HepG2 (cell line): Measurements from ENCODE around the gene CAST. TPM values are rescaled to one million over a fixed set of nuclear protein-coding genes. Genes with fewer than 3 reads are reported as not detected.

Experiments
- ATAC-seq: fragments of 200-7000 bp; cut with Tn5 transposase; 3 replicates; pipeline ENCODE4 v1.9.1; 2020; ENCODE audit warnings: mild to moderate bottlenecking, moderate library complexity
- BruUV-seq: library from RNA; stranded (reverse); fragments of 400-500 nt; replicated peaks from 2 replicates; lab custom pipeline; 2021; lab: Mats Ljungman, UMichigan
- CTCF ChIA-PET: fragments of 300-600 bp; formaldehyde crosslinking; extraction: SDS; loops from one replicate; lab custom pipeline; 2021; ENCODE audit warnings: low total read pairs, inconsistent platforms, low intra/inter-chr PET ratio; lab: Yijun Ruan, JAX
- POLR2A ChIA-PET: fragments of 350-600 bp; sonication (Branson Sonifier 250); formaldehyde crosslinking; loops from one replicate; lab custom pipeline; 2020; ENCODE audit warnings: antibody characterized with exemption, inconsistent platforms; lab: Yijun Ruan, JAX
- DNase-seq: peaks from one replicate; pipeline ENCODE4 v3.0.0-alpha.2; 2015; ENCODE audit warnings: low spot score
- FAIRE-seq: peaks from 3 replicates; lab custom pipeline; 2011; peaks lifted over from hg19 to GRCh38; lab: Jason Lieb, UNC
- H2AFZ ChIP-seq: one replicate; pipeline ENCODE4 v1.6.1; 2011; ENCODE audit warnings: low read length, inconsistent platforms
- H3K27ac ChIP-seq: fragments of 300-600 bp; 3 replicates; pipeline ENCODE4 v1.8.0; 2011; ENCODE audit warnings: mixed run types, mild to moderate bottlenecking, mixed read lengths, low read length, inconsistent platforms; ENCODE audit not compliant: insufficient read depth; ENCODE audit errors: extremely low read length
- H3K27me3 ChIP-seq, 2 experiments: fragments of 200-600 bp in 1 of 2; 2 replicates in 1 of 2; 3 replicates in 1 of 2; pipeline versions ENCODE4 v1.6.0 to v1.8.0; 2011; ENCODE audit warnings: low read length in 2 of 2, mild to moderate bottlenecking in 2 of 2, moderate library complexity in 2 of 2, inconsistent platforms in 1 of 2; ENCODE audit not compliant: insufficient read depth in 2 of 2, control insufficient read depth in 1 of 2
- H3K36me3 ChIP-seq, 2 experiments: fragments of 200-600 bp in 1 of 2; replicated peaks in 1 of 2; 2 replicates in 1 of 2; 3 replicates in 1 of 2; pipeline versions ENCODE4 v1.5.1 to v1.8.0; 2011; ENCODE audit warnings: low read length in 2 of 2, inconsistent platforms in 1 of 2; ENCODE audit not compliant: insufficient read depth in 2 of 2, control insufficient read depth in 1 of 2
- H3K4me1 ChIP-seq: 2 replicates; pipeline ENCODE4 v1.5.1; 2012; ENCODE audit warnings: low read length, inconsistent platforms; ENCODE audit not compliant: insufficient read depth
- H3K4me2 ChIP-seq: 2 replicates; pipeline ENCODE4 v1.6.0; 2011; ENCODE audit warnings: low read depth, low read length, inconsistent platforms
- H3K4me3 ChIP-seq, 3 experiments: fragments of 200-600 bp in 1 of 3; sonication (generic), shearing (Covaris generic) in 1 of 3; replicated peaks in 1 of 3; 2 replicates each; pipeline ENCODE4 v1.5.1; 2011 to 2016; ENCODE audit warnings: low read length in 3 of 3, inconsistent platforms in 2 of 3, low read depth in 2 of 3, mild to moderate bottlenecking in 2 of 3, control low read depth in 1 of 3, mixed read lengths in 1 of 3; ENCODE audit not compliant: insufficient read depth in 1 of 3
- H3K79me2 ChIP-seq: one replicate; pipeline ENCODE4 v1.6.1; 2011; ENCODE audit warnings: low read length, inconsistent platforms; ENCODE audit not compliant: insufficient read depth
- H3K9ac ChIP-seq: 2 replicates; pipeline ENCODE4 v1.6.0; 2011; ENCODE audit warnings: mild to moderate bottlenecking, low read depth, low read length, inconsistent platforms; ENCODE audit not compliant: insufficient read depth
- H3K9me3 ChIP-seq: 2 replicates; pipeline ENCODE4 v1.5.1; 2012; ENCODE audit warnings: mild to moderate bottlenecking, low read length
- H4K20me1 ChIP-seq: 2 replicates; pipeline ENCODE4 v1.6.0; 2011; ENCODE audit warnings: inconsistent platforms, mild to moderate bottlenecking, low read length, moderate library complexity; ENCODE audit not compliant: insufficient read depth
- AFF4 ChIP-seq: sonication (generic); formaldehyde crosslinking; IDR thresholded peaks from 2 replicates; pipeline ENCODE4 v1.4.0; 2020; ENCODE audit warnings: missing genetic modification reagents
- CCAR2 ChIP-seq: fragments of 200-400 bp; formaldehyde crosslinking; optimal IDR thresholded peaks from 2 replicates; pipeline ENCODE3; 2018; ENCODE audit warnings: low read depth, mild to moderate bottlenecking, low read length, moderate library complexity
- CERS6 ChIP-seq: sonication (generic); formaldehyde crosslinking; IDR thresholded peaks from 2 replicates; pipeline ENCODE4 v1.5.0; 2020; ENCODE audit warnings: missing genetic modification reagents
- KDM3A ChIP-seq: IDR thresholded peaks from 2 replicates; pipeline ENCODE4 v1.6.1; 2018; ENCODE audit warnings: low read depth, missing compliant biosample characterization
- KLF15 ChIP-seq: sonication (generic); formaldehyde crosslinking; IDR thresholded peaks from 2 replicates; pipeline ENCODE4 v1.8.1; 2023; ENCODE audit warnings: borderline replicate concordance, mild to moderate bottlenecking, inconsistent platforms, missing genetic modification reagents, mixed read lengths
- MXD3 ChIP-seq: IDR thresholded peaks from 2 replicates; pipeline ENCODE4 v1.6.1; 2016; ENCODE audit warnings: mild to moderate bottlenecking, missing biosample characterization, missing genetic modification reagents
- PATZ1 ChIP-seq: sonication (generic); formaldehyde crosslinking; IDR thresholded peaks from 2 replicates; pipeline ENCODE4 v1.4.0; 2020; ENCODE audit warnings: missing genetic modification reagents
- RBFOX2 ChIP-seq: fragments of 200-400 bp; formaldehyde crosslinking; IDR thresholded peaks from 2 replicates; pipeline ENCODE4 v1.6.1; 2017; ENCODE audit warnings: low read depth, mild to moderate bottlenecking, low read length
- SKI ChIP-seq: fragments of 450-650 bp; IDR thresholded peaks from one replicate; pipeline ENCODE4 v1.6.1; 2018; ENCODE audit warnings: mild to moderate bottlenecking; ENCODE audit not compliant: partially characterized antibody
- ZBTB34 ChIP-seq: sonication (generic); formaldehyde crosslinking; IDR thresholded peaks from 2 replicates; pipeline ENCODE4 v1.8.0; 2022; ENCODE audit warnings: mild to moderate bottlenecking, missing genetic modification reagents
- ZFP41 ChIP-seq: sonication (generic); formaldehyde crosslinking; IDR thresholded peaks from 2 replicates; pipeline ENCODE4 v1.4.0; 2020; ENCODE audit warnings: mild to moderate bottlenecking, missing genetic modification reagents, borderline replicate concordance
- ZNF552 ChIP-seq: sonication (generic); formaldehyde crosslinking; IDR thresholded peaks from 2 replicates; pipeline ENCODE4 v1.9.0; 2022; ENCODE audit warnings: missing genetic modification reagents, mild to moderate bottlenecking, borderline replicate concordance
- ZNF569 ChIP-seq: sonication (generic); formaldehyde crosslinking; IDR thresholded peaks from 2 replicates; pipeline ENCODE4 v1.5.0; 2020; ENCODE audit warnings: mild to moderate bottlenecking, missing genetic modification reagents, moderate library complexity, borderline replicate concordance
- ZNF674 ChIP-seq: sonication (generic); formaldehyde crosslinking; IDR thresholded peaks from 2 replicates; pipeline ENCODE4 v1.5.0; 2020; ENCODE audit warnings: low read depth, mild to moderate bottlenecking, missing genetic modification reagents
- WGBS: methylation state at CpG from one replicate; pipeline ENCODE4 v1.1.6; 2017; ENCODE audit warnings: low lambda C conversion rate; 5-methylcytosine and 5-hydroxymethylcytosine counted together
- in situ Hi-C: cut with HindIII; loops from 2 replicates; pipeline ENCODE4 v1.10.0; 2017; ENCODE audit warnings: low pct_unique_long_range_greater_than_20kb; ENCODE audit not compliant: extremely low pct_ligation_motif_present
- intact Hi-C: fragments of 100-400 bp; cut with micrococcal nuclease; formaldehyde crosslinking; loops from one replicate; pipeline ENCODE4 v1.10.0; 2022; ENCODE audit not compliant: unreplicated experiment
- polyA plus RNA-seq, 8 experiments: library from polyadenylated mRNA; depleted of rRNA in 3 of 8; stranded (reverse) in 7 of 8; unstranded in 1 of 8; fragments of >200 nt; fragmentation: Illumina TruSeq in 4 of 8; extraction: Trizol in 4 of 8; gene quantifications; 2 replicates each; pipeline versions ENCODE4 v1.2.1 to v1.2.3, GENCODE V29; 2011 to 2016; ENCODE audit warnings: low read depth in 4 of 8, missing spikeins in 1 of 8, mixed read lengths in 1 of 8; ENCODE audit not compliant: insufficient read depth in 1 of 8
- total RNA-seq, 5 experiments: library from RNA; depleted of rRNA; stranded (reverse); fragments of >200 nt; fragmentation: Illumina TruSeq; extraction: Trizol; gene quantifications; 2 replicates each; pipeline ENCODE4 v1.2.3, GENCODE V29; 2016; ENCODE audit warnings: low read depth in 1 of 5
- TF ChIP-seq, protein P1 (sequence below): sonication (generic); formaldehyde crosslinking; conservative IDR thresholded peaks from 2 replicates; pipeline ENCODE4 v1.4.0; 2020; ENCODE audit warnings: missing genetic modification reagents

CAST gene
- total and polyA plus RNA-seq, 2 of the 13 experiments (the other 11 are each of a cell fraction or from before 2014, with no cell fraction given), result 42.1 to 67.6 TPM

DNA sequence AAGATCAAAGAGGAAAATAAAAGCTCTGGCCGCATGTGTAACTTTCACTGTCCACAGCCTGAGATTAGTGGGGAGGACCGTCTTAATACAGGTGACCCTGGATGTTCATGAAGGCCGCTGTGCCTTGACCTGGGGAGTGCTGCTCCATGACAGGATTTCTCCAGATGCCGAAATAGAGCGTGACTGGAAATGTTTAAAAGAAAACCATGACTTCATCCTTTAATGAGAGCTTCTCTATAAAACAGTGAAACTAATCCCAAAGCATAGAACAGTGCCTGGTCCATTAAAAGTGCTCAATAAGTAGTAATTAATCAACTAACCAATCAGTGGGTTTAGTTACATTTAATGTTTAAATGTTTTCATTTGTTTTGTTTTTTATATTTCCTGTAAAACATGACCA lies 82.8 kb downstream of the CAST start:
- no peak overlapping the region for H2AFZ ChIP-seq
- H3K9ac ChIP-seq, result no peak overlapping the region
- FAIRE-seq (no peak), ATAC-seq (no peak), DNase-seq (no peak)
- no peaks in the 10 kb centered on the region for H3K27me3 ChIP-seq
- no peak overlapping the region for H3K4me3 ChIP-seq
- WGBS, result 99% methylated on average over 5 of the region's 5 CpGs
- no peaks in the 10 kb centered on the region for H4K20me1 ChIP-seq
- H3K27ac ChIP-seq, result no peak overlapping the region
- in situ Hi-C loops, result no loop called here
- ChIA-PET CTCF (no interaction called here), POLR2A (no interaction called here)
- H3K36me3 ChIP-seq, result peaks cover 8 to 51% of the 10 kb centered on the region in 2 experiments
- H3K4me1 ChIP-seq, result no peaks in the 10 kb centered on the region
- intact Hi-C loops, result no loop called here
- no peaks in the 10 kb centered on the region for H3K9me3 ChIP-seq
- H3K4me2 ChIP-seq, result no peak overlapping the region
- no peaks in the 10 kb centered on the region for H3K79me2 ChIP-seq
- BruUV-seq, result no TSS peak
- no peak for TF ChIP-seq ZFP41 (CRISPR knock-in tag)
- no peak for TF ChIP-seq KDM3A (CRISPR knock-in tag)
- no peak for TF ChIP-seq PATZ1 (CRISPR knock-in tag)
- no peak for TF ChIP-seq CERS6 (CRISPR knock-in tag)
- TF ChIP-seq ZNF674, result no peak
- no peak for TF ChIP-seq MXD3
- TF ChIP-seq ZNF569 (CRISPR knock-in tag), result no peak
- no peak for TF ChIP-seq SKI
- TF ChIP-seq, protein P1, sequence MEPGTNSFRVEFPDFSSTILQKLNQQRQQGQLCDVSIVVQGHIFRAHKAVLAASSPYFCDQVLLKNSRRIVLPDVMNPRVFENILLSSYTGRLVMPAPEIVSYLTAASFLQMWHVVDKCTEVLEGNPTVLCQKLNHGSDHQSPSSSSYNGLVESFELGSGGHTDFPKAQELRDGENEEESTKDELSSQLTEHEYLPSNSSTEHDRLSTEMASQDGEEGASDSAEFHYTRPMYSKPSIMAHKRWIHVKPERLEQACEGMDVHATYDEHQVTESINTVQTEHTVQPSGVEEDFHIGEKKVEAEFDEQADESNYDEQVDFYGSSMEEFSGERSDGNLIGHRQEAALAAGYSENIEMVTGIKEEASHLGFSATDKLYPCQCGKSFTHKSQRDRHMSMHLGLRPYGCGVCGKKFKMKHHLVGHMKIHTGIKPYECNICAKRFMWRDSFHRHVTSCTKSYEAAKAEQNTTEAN, result no peak
- TF ChIP-seq ZNF552 (CRISPR knock-in tag), result no peak
- no peak for TF ChIP-seq ZBTB34 (CRISPR knock-in tag)
- TF ChIP-seq KLF15 (CRISPR knock-in tag), result no peak
- no peak for TF ChIP-seq AFF4 (CRISPR knock-in tag)
- no peak for TF ChIP-seq RBFOX2
- TF ChIP-seq CCAR2, result no peak
